Activated CD8-positive, alpha-beta memory T cell treated with anti-CD3 and anti-CD28 coated beads, Interleukin-2, amount 50 U/mL, for 4 hours (primary cell): ENCODE measurements around the gene EFHB.
A peak's percentile ranks its signal among the peaks of the same experiment; 100 is the strongest.
"Not testable (repeated sequence)": the region's sequence is repeated elsewhere in the genome, so short reads cannot be mapped to it uniquely, and the experiment has no call there.

Experiments used
- DNase-seq: peaks from one replicate; pipeline ENCODE4 v3.0.0-alpha.2; 2020

The EFHB gene

GRCh38 chr3:19934098-19934566 is at the start of gene EFHB:
Gene EFHB (minus strand): TSS chr3:19934217. CDS start chr3:19934018, 199 bp downstream.
- DNase-seq: no peak

GRCh38 chr3:19972054-19972453 is 38.0 kb upstream of the EFHB start:
- DNase-seq: no peak

GRCh38 chr3:19970327-19970726 is 36.3 kb upstream of the EFHB start:
- no peak for DNase-seq

GRCh38 chr3:19967812-19968211 is 33.8 kb upstream of the EFHB start:
- no peak for DNase-seq

GRCh38 chr3:19967208-19967607 is 33.2 kb upstream of the EFHB start:
- DNase-seq: no peak

GRCh38 chr3:19961960-19962359 is 27.9 kb upstream of the EFHB start:
- no peak for DNase-seq

GRCh38 chr3:19960696-19961095 is 26.7 kb upstream of the EFHB start:
- DNase-seq: no peak

- DNase-seq: no peak
Observed at GRCh38 chr3:19959505-19959904, 25.5 kb upstream of the EFHB start.

- not testable (repeated sequence) for DNase-seq
Observed at GRCh38 chr3:19957354-19957753, 23.3 kb upstream of the EFHB start.

GRCh38 chr3:19954676-19955075 is 20.7 kb upstream of the EFHB start:
- no peak for DNase-seq

- no peak for DNase-seq
Observed at GRCh38 chr3:19950316-19950715, 16.3 kb upstream of the EFHB start.

- no peak for DNase-seq
Observed at GRCh38 chr3:19948226-19948591, 14.2 kb upstream of the EFHB start.

GRCh38 chr3:19947549-19948225 is 13.7 kb upstream of the EFHB start:
- DNase-seq: peak; percentile 45

GRCh38 chr3:19946832-19947548 is 13.0 kb upstream of the EFHB start, which contains the start of gene RAB5A:
Gene RAB5A (plus strand): TSS chr3:19947097. CDS start chr3:19950899, 3,802 bp downstream.
- DNase-seq: peak; percentile 96

- no peak for DNase-seq
Observed at GRCh38 chr3:19945969-19946831, 12.2 kb upstream of the EFHB start.

- DNase-seq: no peak
Observed at GRCh38 chr3:19945534-19945933, 11.5 kb upstream of the EFHB start.

GRCh38 chr3:19940643-19941042 is 6.6 kb upstream of the EFHB start:
- no peak for DNase-seq

- DNase-seq: no peak
Observed at GRCh38 chr3:19938295-19938627, 4.2 kb upstream of the EFHB start.

- no peak for DNase-seq
Observed at GRCh38 chr3:19937459-19938294, 3.7 kb upstream of the EFHB start.

- no peak for DNase-seq
Observed at GRCh38 chr3:19932422-19932821, 1.6 kb downstream of the EFHB start.

GRCh38 chr3:19931767-19932188 is 2.2 kb downstream of the EFHB start:
- no peak for DNase-seq

- no peak for DNase-seq
Observed at GRCh38 chr3:19931180-19931692, 2.8 kb downstream of the EFHB start.
